Liver (tissue), 3 donors: ENCODE results near the gene NCS1.

ENCODE experiments used
- EGR1 ChIP-seq, 2 donors: IDR thresholded peaks; 2 replicates each; pipeline ENCODE4 v1.6.1; 2016 to 2018; ENCODE audit warnings: antibody characterized with exemption in 2 of 2, low read depth in 2 of 2
- GABPA ChIP-seq, 2 donors: IDR thresholded peaks in 1 of 2; conservative IDR thresholded peaks in 1 of 2; 2 replicates each; pipeline ENCODE4 v1.6.1; 2016; ENCODE audit warnings: antibody characterized with exemption in 2 of 2, mild to moderate bottlenecking in 1 of 2, moderate library complexity in 1 of 2
- HNF4A ChIP-seq, 2 donors: conservative IDR thresholded peaks; 2 replicates each; pipeline ENCODE4 v1.6.1; 2016; ENCODE audit warnings: antibody characterized with exemption in 2 of 2, mild to moderate bottlenecking in 2 of 2
- HNF4G ChIP-seq: IDR thresholded peaks from 2 replicates; pipeline ENCODE4 v1.6.1; 2016; ENCODE audit warnings: antibody characterized with exemption
- JUND ChIP-seq, 2 donors: IDR thresholded peaks; 2 replicates each; pipeline ENCODE4 v1.6.1; 2016; ENCODE audit warnings: antibody characterized with exemption in 2 of 2
- RAD21 ChIP-seq, 2 donors: IDR thresholded peaks; 2 replicates each; pipeline ENCODE4 v1.6.1; 2016; ENCODE audit warnings: antibody characterized with exemption in 2 of 2, mild to moderate bottlenecking in 2 of 2
- SP1 ChIP-seq: IDR thresholded peaks from 2 replicates; pipeline ENCODE4 v1.6.1; 2018; ENCODE audit warnings: antibody characterized with exemption, mild to moderate bottlenecking
- TAF1 ChIP-seq: conservative IDR thresholded peaks from 2 replicates; pipeline ENCODE4 v1.6.1; 2016; ENCODE audit warnings: antibody characterized with exemption, mild to moderate bottlenecking
- YY1 ChIP-seq: IDR thresholded peaks from 2 replicates; pipeline ENCODE4 v1.6.1; 2016; ENCODE audit warnings: antibody characterized with exemption, mild to moderate bottlenecking
- TF ChIP-seq, protein P1 (sequence below): fragments of 150-350 bp; IDR thresholded peaks from 2 replicates; pipeline ENCODE4 v1.5.1; 2017; ENCODE audit warnings: improper control_type of control experiment, low read depth, low read length; ENCODE audit not compliant: missing input control
- TF ChIP-seq, protein P2 (sequence below): IDR thresholded peaks from 2 replicates; pipeline ENCODE4 v1.6.1; 2016; ENCODE audit warnings: antibody characterized with exemption
- TF ChIP-seq, protein P3 (sequence below): IDR thresholded peaks from 2 replicates; pipeline ENCODE4 v1.6.1; 2016; ENCODE audit warnings: antibody characterized with exemption
- TF ChIP-seq, protein P4 (sequence below): IDR thresholded peaks from 2 replicates; pipeline ENCODE4 v1.6.1; 2016; ENCODE audit warnings: antibody characterized with exemption, mild to moderate bottlenecking
- donor health status: healthy.
- donor health status: healthy.

DNA sequence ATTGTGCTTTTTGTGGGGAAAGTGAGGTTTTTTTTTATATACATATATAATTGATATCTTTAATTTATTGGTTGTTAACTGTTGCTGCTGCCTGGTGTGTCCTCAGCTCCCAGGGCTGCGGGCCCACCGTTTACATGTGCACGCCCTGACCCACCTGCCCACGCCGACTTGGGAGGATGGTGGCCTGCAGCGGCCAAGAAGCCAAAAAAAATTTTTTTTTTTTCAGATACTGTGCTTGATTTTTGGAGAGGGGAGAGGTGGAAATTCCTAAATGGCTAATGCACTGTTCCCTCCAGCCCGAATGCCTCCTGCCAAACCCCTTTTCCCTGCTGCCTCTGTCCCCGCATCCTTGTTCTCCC is 61.4 kb downstream of the NCS1 start:
- TF ChIP-seq, protein P1, sequence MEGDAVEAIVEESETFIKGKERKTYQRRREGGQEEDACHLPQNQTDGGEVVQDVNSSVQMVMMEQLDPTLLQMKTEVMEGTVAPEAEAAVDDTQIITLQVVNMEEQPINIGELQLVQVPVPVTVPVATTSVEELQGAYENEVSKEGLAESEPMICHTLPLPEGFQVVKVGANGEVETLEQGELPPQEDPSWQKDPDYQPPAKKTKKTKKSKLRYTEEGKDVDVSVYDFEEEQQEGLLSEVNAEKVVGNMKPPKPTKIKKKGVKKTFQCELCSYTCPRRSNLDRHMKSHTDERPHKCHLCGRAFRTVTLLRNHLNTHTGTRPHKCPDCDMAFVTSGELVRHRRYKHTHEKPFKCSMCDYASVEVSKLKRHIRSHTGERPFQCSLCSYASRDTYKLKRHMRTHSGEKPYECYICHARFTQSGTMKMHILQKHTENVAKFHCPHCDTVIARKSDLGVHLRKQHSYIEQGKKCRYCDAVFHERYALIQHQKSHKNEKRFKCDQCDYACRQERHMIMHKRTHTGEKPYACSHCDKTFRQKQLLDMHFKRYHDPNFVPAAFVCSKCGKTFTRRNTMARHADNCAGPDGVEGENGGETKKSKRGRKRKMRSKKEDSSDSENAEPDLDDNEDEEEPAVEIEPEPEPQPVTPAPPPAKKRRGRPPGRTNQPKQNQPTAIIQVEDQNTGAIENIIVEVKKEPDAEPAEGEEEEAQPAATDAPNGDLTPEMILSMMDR: no peak
- TF ChIP-seq, protein P2, sequence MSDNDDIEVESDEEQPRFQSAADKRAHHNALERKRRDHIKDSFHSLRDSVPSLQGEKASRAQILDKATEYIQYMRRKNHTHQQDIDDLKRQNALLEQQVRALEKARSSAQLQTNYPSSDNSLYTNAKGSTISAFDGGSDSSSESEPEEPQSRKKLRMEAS: no peak
- TF ChIP-seq, protein P3, sequence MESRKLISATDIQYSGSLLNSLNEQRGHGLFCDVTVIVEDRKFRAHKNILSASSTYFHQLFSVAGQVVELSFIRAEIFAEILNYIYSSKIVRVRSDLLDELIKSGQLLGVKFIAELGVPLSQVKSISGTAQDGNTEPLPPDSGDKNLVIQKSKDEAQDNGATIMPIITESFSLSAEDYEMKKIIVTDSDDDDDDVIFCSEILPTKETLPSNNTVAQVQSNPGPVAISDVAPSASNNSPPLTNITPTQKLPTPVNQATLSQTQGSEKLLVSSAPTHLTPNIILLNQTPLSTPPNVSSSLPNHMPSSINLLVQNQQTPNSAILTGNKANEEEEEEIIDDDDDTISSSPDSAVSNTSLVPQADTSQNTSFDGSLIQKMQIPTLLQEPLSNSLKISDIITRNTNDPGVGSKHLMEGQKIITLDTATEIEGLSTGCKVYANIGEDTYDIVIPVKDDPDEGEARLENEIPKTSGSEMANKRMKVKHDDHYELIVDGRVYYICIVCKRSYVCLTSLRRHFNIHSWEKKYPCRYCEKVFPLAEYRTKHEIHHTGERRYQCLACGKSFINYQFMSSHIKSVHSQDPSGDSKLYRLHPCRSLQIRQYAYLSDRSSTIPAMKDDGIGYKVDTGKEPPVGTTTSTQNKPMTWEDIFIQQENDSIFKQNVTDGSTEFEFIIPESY: no peak
- TF ChIP-seq GABPA (IDR thresholded peaks at IDR 0.05 in 1 of 2, conservative IDR thresholded peaks at IDR 0.05 in 1 of 2) (no peak), RAD21 (IDR thresholded peaks at IDR 0.05) (no peak), SP1 (no peak), JUND (IDR thresholded peaks at IDR 0.05) (no peak), TAF1 (no peak), HNF4G (no peak), EGR1 (IDR thresholded peaks at IDR 0.05; ENCODE audit: low read depth in 2 of 2) (no peak), HNF4A (conservative IDR thresholded peaks at IDR 0.05) (no peak), YY1 (no peak)
- TF ChIP-seq, protein P4, sequence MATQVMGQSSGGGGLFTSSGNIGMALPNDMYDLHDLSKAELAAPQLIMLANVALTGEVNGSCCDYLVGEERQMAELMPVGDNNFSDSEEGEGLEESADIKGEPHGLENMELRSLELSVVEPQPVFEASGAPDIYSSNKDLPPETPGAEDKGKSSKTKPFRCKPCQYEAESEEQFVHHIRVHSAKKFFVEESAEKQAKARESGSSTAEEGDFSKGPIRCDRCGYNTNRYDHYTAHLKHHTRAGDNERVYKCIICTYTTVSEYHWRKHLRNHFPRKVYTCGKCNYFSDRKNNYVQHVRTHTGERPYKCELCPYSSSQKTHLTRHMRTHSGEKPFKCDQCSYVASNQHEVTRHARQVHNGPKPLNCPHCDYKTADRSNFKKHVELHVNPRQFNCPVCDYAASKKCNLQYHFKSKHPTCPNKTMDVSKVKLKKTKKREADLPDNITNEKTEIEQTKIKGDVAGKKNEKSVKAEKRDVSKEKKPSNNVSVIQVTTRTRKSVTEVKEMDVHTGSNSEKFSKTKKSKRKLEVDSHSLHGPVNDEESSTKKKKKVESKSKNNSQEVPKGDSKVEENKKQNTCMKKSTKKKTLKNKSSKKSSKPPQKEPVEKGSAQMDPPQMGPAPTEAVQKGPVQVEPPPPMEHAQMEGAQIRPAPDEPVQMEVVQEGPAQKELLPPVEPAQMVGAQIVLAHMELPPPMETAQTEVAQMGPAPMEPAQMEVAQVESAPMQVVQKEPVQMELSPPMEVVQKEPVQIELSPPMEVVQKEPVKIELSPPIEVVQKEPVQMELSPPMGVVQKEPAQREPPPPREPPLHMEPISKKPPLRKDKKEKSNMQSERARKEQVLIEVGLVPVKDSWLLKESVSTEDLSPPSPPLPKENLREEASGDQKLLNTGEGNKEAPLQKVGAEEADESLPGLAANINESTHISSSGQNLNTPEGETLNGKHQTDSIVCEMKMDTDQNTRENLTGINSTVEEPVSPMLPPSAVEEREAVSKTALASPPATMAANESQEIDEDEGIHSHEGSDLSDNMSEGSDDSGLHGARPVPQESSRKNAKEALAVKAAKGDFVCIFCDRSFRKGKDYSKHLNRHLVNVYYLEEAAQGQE: no peak
